OCI-LY7 (cell line): Measurements from ENCODE around the gene EML6.

Experiments
- EZH2phosphoT487 ChIP-seq: fragments of 200-600 bp; sonication (generic); IDR thresholded peaks from 2 replicates; pipeline ENCODE4 v1.6.1; 2018; ENCODE audit warnings: low read depth, borderline replicate concordance, mild to moderate bottlenecking, mixed run types, antibody characterized with exemption, low read length, moderate library complexity, mixed read lengths
- TF ChIP-seq, protein P1 (sequence below): fragments of 200-600 bp; sonication (generic); conservative IDR thresholded peaks from 2 replicates; pipeline ENCODE4 v1.5.1; 2014; ENCODE audit warnings: mild to moderate bottlenecking, antibody characterized with exemption, low read length, moderate library complexity, mixed read lengths

DNA sequence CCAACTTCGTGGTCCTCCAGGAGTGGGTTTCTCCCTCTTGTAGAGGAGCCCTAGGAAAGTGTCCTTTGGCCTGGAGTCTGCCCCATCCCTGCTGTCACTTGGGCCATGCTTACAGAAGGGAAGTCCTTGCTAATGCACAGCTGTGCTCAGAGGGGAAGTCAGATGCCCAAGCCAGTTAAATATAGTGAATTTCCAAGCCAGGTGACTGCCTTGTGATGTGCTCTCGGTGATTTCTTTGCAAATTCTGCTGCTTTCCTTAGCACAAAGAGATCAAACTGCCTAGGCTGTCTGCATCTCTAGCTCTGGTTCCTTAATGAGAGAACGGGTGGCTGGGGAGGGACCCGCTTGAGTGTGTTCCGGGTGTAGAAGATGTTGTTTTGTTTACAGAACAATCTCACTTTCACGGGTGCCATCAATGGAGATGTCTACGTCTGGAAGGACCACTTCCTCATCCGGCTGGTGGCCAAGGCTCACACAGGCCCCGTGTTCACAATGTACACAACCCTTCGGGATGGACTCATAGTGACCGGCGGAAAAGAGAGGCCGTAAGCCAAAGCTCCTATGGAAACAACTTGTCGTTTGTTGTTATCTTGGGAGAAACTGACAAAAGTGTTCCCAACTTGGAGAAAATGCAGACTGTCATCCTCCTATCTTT lies 235.4 kb downstream of the EML6 start:
- TF ChIP-seq, protein P1, sequence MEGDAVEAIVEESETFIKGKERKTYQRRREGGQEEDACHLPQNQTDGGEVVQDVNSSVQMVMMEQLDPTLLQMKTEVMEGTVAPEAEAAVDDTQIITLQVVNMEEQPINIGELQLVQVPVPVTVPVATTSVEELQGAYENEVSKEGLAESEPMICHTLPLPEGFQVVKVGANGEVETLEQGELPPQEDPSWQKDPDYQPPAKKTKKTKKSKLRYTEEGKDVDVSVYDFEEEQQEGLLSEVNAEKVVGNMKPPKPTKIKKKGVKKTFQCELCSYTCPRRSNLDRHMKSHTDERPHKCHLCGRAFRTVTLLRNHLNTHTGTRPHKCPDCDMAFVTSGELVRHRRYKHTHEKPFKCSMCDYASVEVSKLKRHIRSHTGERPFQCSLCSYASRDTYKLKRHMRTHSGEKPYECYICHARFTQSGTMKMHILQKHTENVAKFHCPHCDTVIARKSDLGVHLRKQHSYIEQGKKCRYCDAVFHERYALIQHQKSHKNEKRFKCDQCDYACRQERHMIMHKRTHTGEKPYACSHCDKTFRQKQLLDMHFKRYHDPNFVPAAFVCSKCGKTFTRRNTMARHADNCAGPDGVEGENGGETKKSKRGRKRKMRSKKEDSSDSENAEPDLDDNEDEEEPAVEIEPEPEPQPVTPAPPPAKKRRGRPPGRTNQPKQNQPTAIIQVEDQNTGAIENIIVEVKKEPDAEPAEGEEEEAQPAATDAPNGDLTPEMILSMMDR = no peak
- no peak for TF ChIP-seq EZH2phosphoT487
